ENCODE measurements around the gene LBX1.

DNA sequence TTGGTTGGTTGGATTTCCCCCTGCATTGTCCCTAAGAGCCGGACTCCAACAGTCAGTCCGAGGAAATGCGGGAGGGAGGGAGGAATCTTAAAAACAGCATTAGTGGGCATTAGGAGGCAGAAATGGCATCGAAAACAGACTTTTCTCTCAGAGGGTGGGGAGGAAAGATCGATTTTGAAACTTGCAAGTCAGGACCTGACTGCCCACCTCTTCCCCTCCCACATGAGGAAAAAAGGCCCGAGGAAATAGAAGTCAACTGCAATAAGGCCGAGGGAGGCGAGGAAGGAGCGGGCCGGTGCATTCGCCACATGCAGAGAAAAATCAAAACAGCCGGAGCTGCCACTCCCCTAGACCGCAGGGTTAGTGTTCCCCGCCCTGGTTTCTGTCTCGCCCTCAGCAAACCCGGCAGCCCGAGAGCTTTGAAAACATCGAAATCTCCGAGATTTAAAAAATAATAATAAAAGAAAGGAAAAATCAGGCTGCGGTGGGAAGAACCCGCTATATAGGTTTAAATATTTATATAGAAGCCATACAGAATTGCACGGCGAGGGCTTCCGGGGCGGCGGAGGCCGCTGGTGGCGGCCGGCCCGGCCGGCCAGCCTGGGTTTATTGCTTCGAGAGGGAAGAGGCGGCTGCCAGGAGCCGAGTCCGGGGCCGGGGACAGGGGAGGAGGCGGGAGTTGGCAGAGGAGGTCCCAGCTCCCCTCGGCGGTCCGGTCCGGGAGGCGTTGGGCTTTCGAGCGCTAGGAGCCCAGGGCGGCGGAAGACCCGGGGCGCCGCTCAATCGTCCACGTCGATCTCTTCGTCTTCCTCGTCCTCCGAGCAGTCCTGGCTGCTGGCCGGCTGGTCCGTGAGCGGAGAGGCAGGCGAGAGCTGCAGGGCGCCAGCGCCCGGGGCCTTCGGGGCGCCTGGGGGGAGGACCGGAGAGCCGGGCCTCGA is 2.5 kb downstream of the LBX1 start:
- TF ChIP-seq CTCF (IDR thresholded peaks at IDR 0.05): no peak
- no peak for TF ChIP-seq SIN3A (IDR thresholded peaks at IDR 0.05; ENCODE audit: borderline replicate concordance, insufficient read depth, low read depth, low read length)
- TF ChIP-seq POLR2AphosphoS5 (IDR thresholded peaks at IDR 0.05; ENCODE audit: low read depth, low read length): no peak
- no peak for TF ChIP-seq REST (IDR thresholded peaks at IDR 0.05; ENCODE audit: insufficient read depth in 1 of 2, low read depth in 2 of 2, low read length in 1 of 2)
- TF ChIP-seq TCF7L2 (IDR thresholded peaks at IDR 0.05; ENCODE audit: low read depth, low read length): no peak
